MM.1S (cell line): ENCODE data around the gene MIPEP.
"Not testable (repeated sequence)": the region's sequence is repeated elsewhere in the genome, so short reads cannot be mapped to it uniquely, and the experiment has no call there.

Experiments
- DNase-seq: peaks from one replicate; pipeline ENCODE4 v3.0.0-alpha.2; 2015
- H2AFZ ChIP-seq: fragments of 300-600 bp; sonication (generic); 2 replicates; pipeline ENCODE4 v1.6.0; 2016; ENCODE audit warnings: antibody characterized with exemption, low read length
- H3F3A ChIP-seq: fragments of 300-600 bp; sonication (generic); 2 replicates; pipeline ENCODE4 v1.6.1; 2016; ENCODE audit warnings: mild to moderate bottlenecking, antibody characterized with exemption, low read length, moderate library complexity, mixed read lengths; ENCODE audit not compliant: insufficient read depth
- H3K27ac ChIP-seq: fragments of 300-600 bp; sonication (generic); 2 replicates; pipeline ENCODE4 v1.5.1; 2016; ENCODE audit warnings: mild to moderate bottlenecking, low read length
- H3K27me3 ChIP-seq: fragments of 300-600 bp; sonication (generic); replicated peaks from 2 replicates; pipeline ENCODE4 v1.6.0; 2016; ENCODE audit warnings: low read length; ENCODE audit not compliant: insufficient read depth
- H3K36me3 ChIP-seq: fragments of 300-600 bp; sonication (generic); replicated peaks from 2 replicates; pipeline ENCODE4 v1.6.1; 2016; ENCODE audit warnings: mild to moderate bottlenecking, low read length, mixed read lengths; ENCODE audit not compliant: insufficient read depth
- H3K4me1 ChIP-seq: fragments of 300-600 bp; sonication (generic); 2 replicates; pipeline ENCODE4 v1.6.1; 2016; ENCODE audit warnings: low read length, mixed read lengths
- H3K4me2 ChIP-seq: fragments of 300-600 bp; sonication (generic); 2 replicates; pipeline ENCODE4 v1.6.0; 2016; ENCODE audit warnings: low read depth, low read length
- H3K4me3 ChIP-seq: fragments of 300-600 bp; sonication (generic); 2 replicates; pipeline ENCODE4 v1.5.1; 2016; ENCODE audit warnings: low read length, mixed read lengths
- H3K79me2 ChIP-seq: fragments of 300-600 bp; sonication (generic); 2 replicates; pipeline ENCODE4 v1.6.1; 2016; ENCODE audit warnings: mixed run types, low read length, mixed read lengths
- H3K9ac ChIP-seq: fragments of 300-600 bp; sonication (generic); 2 replicates; pipeline ENCODE4 v1.6.1; 2016; ENCODE audit warnings: low read length, mixed read lengths
- H3K9me2 ChIP-seq: fragments of 300-600 bp; sonication (generic); replicated peaks from 2 replicates; pipeline ENCODE4 v1.6.1; 2016; ENCODE audit warnings: mild to moderate bottlenecking, low read length, mixed read lengths; ENCODE audit not compliant: insufficient read depth
- H3K9me3 ChIP-seq: fragments of 300-600 bp; sonication (generic); replicated peaks from 2 replicates; pipeline ENCODE4 v1.6.1; 2016; ENCODE audit warnings: mild to moderate bottlenecking, low read length, mixed read lengths; ENCODE audit not compliant: insufficient read depth
- H4K20me1 ChIP-seq: fragments of 300-600 bp; sonication (generic); 2 replicates; pipeline ENCODE4 v1.6.1; 2016; ENCODE audit warnings: mild to moderate bottlenecking, low read length, moderate library complexity, mixed read lengths; ENCODE audit not compliant: insufficient read depth
- CTCF ChIP-seq: fragments of 300-600 bp; sonication (generic); IDR thresholded peaks from 2 replicates; pipeline ENCODE4 v1.5.1; 2016; ENCODE audit warnings: antibody characterized with exemption, low read length, mixed read lengths
- EZH2 ChIP-seq: fragments of 300-600 bp; sonication (generic); optimal IDR thresholded peaks from 2 replicates; pipeline ENCODE3; 2017; ENCODE audit warnings: low read depth, mild to moderate bottlenecking, antibody characterized with exemption, low read length, mixed read lengths
- EZH2phosphoT487 ChIP-seq: fragments of 300-600 bp; sonication (generic); IDR thresholded peaks from 2 replicates; pipeline ENCODE4 v1.6.1; 2018; ENCODE audit warnings: antibody characterized with exemption, low read length

Gene MIPEP

GRCh38 chr13:23889615-23890607 lies 711 bp upstream of the MIPEP start:
- Histone ChIP-seq H3K27me3 (no peaks in the 10 kb centered on the region), H3K9ac (peak overlapping the region; percentile 47; the same call in 1 of the 2 replicates), H3K9me2 (no peaks in the 10 kb centered on the region), H3K9me3 (no peaks in the 10 kb centered on the region), H3K79me2 (no peaks in the 10 kb centered on the region), H3F3A (no peaks in the 10 kb centered on the region), H3K4me3 (peak overlapping the region; percentile 75), H3K4me1 (no peaks in the 10 kb centered on the region), H4K20me1 (no peaks in the 10 kb centered on the region), H3K27ac (no peak overlapping the region), H3K36me3 (no peaks in the 10 kb centered on the region), H2AFZ (peak overlapping the region; percentile 86), H3K4me2 (peak overlapping the region; percentile 74)
- TF ChIP-seq EZH2phosphoT487 (no peak), EZH2 (no peak), CTCF (peak; percentile 39)
- DNase-seq = no peak

- not testable (repeated sequence) for H3K36me3 ChIP-seq, H3K9me2 ChIP-seq, H3K4me2 ChIP-seq, DNase-seq, H3K27me3 ChIP-seq, H3F3A ChIP-seq, H3K4me3 ChIP-seq, H3K4me1 ChIP-seq, H3K9ac ChIP-seq, H3K9me3 ChIP-seq, H4K20me1 ChIP-seq, H3K27ac ChIP-seq, H3K79me2 ChIP-seq, H2AFZ ChIP-seq
Observed at GRCh38 chr13:23884361-23884760, 4.8 kb downstream of the MIPEP start.

- H3K36me3 ChIP-seq = no peaks in the 10 kb centered on the region
- H3K79me2 ChIP-seq = no peaks in the 10 kb centered on the region
- H3K27me3 ChIP-seq = no peaks in the 10 kb centered on the region
- H3K9ac ChIP-seq = no peak overlapping the region
- H3K27ac ChIP-seq = no peak overlapping the region
- no peaks in the 10 kb centered on the region for H3F3A ChIP-seq
- no peaks in the 10 kb centered on the region for H3K9me2 ChIP-seq
- H3K4me1 ChIP-seq = no peaks in the 10 kb centered on the region
- no peaks in the 10 kb centered on the region for H4K20me1 ChIP-seq
- H3K4me2 ChIP-seq = no peak overlapping the region
- TF ChIP-seq EZH2phosphoT487 (no peak), CTCF (no peak), EZH2 (no peak)
- H3K4me3 ChIP-seq = no peak overlapping the region
- no peak for DNase-seq
- no peak overlapping the region for H2AFZ ChIP-seq
- H3K9me3 ChIP-seq = no peaks in the 10 kb centered on the region
Observed at GRCh38 chr13:23883255-23883654, 5.9 kb downstream of the MIPEP start.

- not testable (repeated sequence) for H3K4me1 ChIP-seq, H3K27ac ChIP-seq, H3K4me2 ChIP-seq, H3K9me3 ChIP-seq, H2AFZ ChIP-seq, H3K27me3 ChIP-seq, H3F3A ChIP-seq, H3K4me3 ChIP-seq, DNase-seq, H3K9ac ChIP-seq, H3K36me3 ChIP-seq, H4K20me1 ChIP-seq, H3K9me2 ChIP-seq, H3K79me2 ChIP-seq
Observed at GRCh38 chr13:23881402-23881800, 7.8 kb downstream of the MIPEP start.

GRCh38 chr13:23880493-23881401 lies 8.5 kb downstream of the MIPEP start:
- H3K36me3 ChIP-seq, H3K27ac ChIP-seq, H2AFZ ChIP-seq, DNase-seq, H3K79me2 ChIP-seq, H3K9ac ChIP-seq, H4K20me1 ChIP-seq, H3F3A ChIP-seq, H3K4me3 ChIP-seq, H3K9me2 ChIP-seq, H3K27me3 ChIP-seq, H3K4me2 ChIP-seq, H3K9me3 ChIP-seq, H3K4me1 ChIP-seq: not testable (repeated sequence)
